ENCODE measurements around the gene PRUNE1. TPM values are rescaled to one million over a fixed set of nuclear protein-coding genes. Genes with fewer than 3 reads are reported as not detected.
A peak's percentile ranks its signal among the peaks of the same experiment; 100 is the strongest.

Gene PRUNE1
- total RNA-seq, 2 donors from 2014 or later = 18.1 to 20.1 TPM

GRCh38 chr1:150971583-150972416 lies 36.4 kb upstream of the PRUNE1 start:
- Mint-ChIP-seq H3K9me3 (no peaks in the 10 kb centered on the region), H3K27me3 (ENCODE audit: low read depth) (no peaks in the 10 kb centered on the region), H3K4me3 (peak overlapping the region; percentile 90 to 92), H3K36me3 (ENCODE audit: insufficient read depth in 2 of 2) (peaks cover 4 to 10% of the 10 kb centered on the region in 2 donors), H3K27ac (peak overlapping the region; percentile 90), H3K4me1 (ENCODE audit: low read depth) (peaks cover 46% of the 10 kb centered on the region)
- ATAC-seq (replicated peaks in 1 of 2) = no peak
- DNase-seq = peak in 1 of 2 donors; percentile 30

GRCh38 chr1:150972417-150972940 lies 35.8 kb upstream of the PRUNE1 start:
- peaks cover 53% of the 10 kb centered on the region for H3K4me1 Mint-ChIP-seq (ENCODE audit: low read depth)

GRCh38 chr1:150973258-150973835 lies 34.9 kb upstream of the PRUNE1 start:
- no peaks in the 10 kb centered on the region for H3K9me3 Mint-ChIP-seq
- DNase-seq = peak; percentile 34 to 39
- peak overlapping the region; percentile 90 to 92 for H3K4me3 Mint-ChIP-seq
- no peaks in the 10 kb centered on the region for H3K27me3 Mint-ChIP-seq (ENCODE audit: low read depth)
- peak overlapping the region; percentile 90 for H3K27ac Mint-ChIP-seq
- H3K4me1 Mint-ChIP-seq (ENCODE audit: low read depth) = peaks cover 62% of the 10 kb centered on the region
- no peak for ATAC-seq (replicated peaks in 1 of 2)
- H3K36me3 Mint-ChIP-seq (ENCODE audit: insufficient read depth in 2 of 2) = peaks cover 0 to 3% of the 10 kb centered on the region in 2 donors

More at GRCh38 chr1:150972417-150972940, 35.8 kb upstream of the PRUNE1 start:
- H3K4me3 Mint-ChIP-seq = peak overlapping the region; percentile 90 to 92
- no peaks in the 10 kb centered on the region for H3K9me3 Mint-ChIP-seq
- H3K36me3 Mint-ChIP-seq (ENCODE audit: insufficient read depth in 2 of 2) = peaks cover 4 to 10% of the 10 kb centered on the region in 2 donors
- H3K27me3 Mint-ChIP-seq (ENCODE audit: low read depth) = no peaks in the 10 kb centered on the region
- peak overlapping the region; percentile 90 for H3K27ac Mint-ChIP-seq
- ATAC-seq (replicated peaks in 1 of 2) (no peak), DNase-seq (no peak)

- ATAC-seq (replicated peaks in 1 of 2) = peak; percentile 44 to 49
- Mint-ChIP-seq H3K9me3 (no peaks in the 10 kb centered on the region), H3K27ac (peak overlapping the region; percentile 88), H3K27me3 (ENCODE audit: low read depth) (no peaks in the 10 kb centered on the region), H3K4me1 (ENCODE audit: low read depth) (peaks cover 68% of the 10 kb centered on the region), H3K36me3 (ENCODE audit: insufficient read depth in 2 of 2) (peaks cover 0 to 3% of the 10 kb centered on the region in 2 donors), H3K4me3 (peak overlapping the region; percentile 90 to 92)
- DNase-seq = peak; percentile 52 to 54
Observed at GRCh38 chr1:150973836-150974579, 34.2 kb upstream of the PRUNE1 start.

- H3K9me3 Mint-ChIP-seq = no peaks in the 10 kb centered on the region
- peaks cover 0 to 3% of the 10 kb centered on the region in 2 donors for H3K36me3 Mint-ChIP-seq (ENCODE audit: insufficient read depth in 2 of 2)
- peak within 1 kb of the TSS; percentile 88 for H3K27ac Mint-ChIP-seq
- no peaks in the 10 kb centered on the region for H3K27me3 Mint-ChIP-seq (ENCODE audit: low read depth)
- peaks cover 77% of the 10 kb centered on the region for H3K4me1 Mint-ChIP-seq (ENCODE audit: low read depth)
- H3K4me3 Mint-ChIP-seq = peak within 1 kb of the TSS; percentile 90 to 92
- DNase-seq (peak; percentile 82 to 85), ATAC-seq (replicated peaks in 1 of 2) (peak; percentile 63 to 66)
Observed at GRCh38 chr1:150974580-150975478, 33.4 kb upstream of the PRUNE1 start, which contains the start of gene CERS2. CERS2 (minus strand) TSS chr1:150974835; CDS start chr1:150969090, 5,745 bp downstream.

GRCh38 chr1:150976401-150976821 lies 31.8 kb upstream of the PRUNE1 start:
- peak overlapping the region; percentile 93 for H3K27ac Mint-ChIP-seq
- no peaks in the 10 kb centered on the region for H3K9me3 Mint-ChIP-seq
- peaks cover 0 to 3% of the 10 kb centered on the region in 2 donors for H3K36me3 Mint-ChIP-seq (ENCODE audit: insufficient read depth in 2 of 2)
- no peak for ATAC-seq (replicated peaks in 1 of 2)
- no peaks in the 10 kb centered on the region for H3K27me3 Mint-ChIP-seq (ENCODE audit: low read depth)
- DNase-seq = no peak
- peaks cover 69% of the 10 kb centered on the region for H3K4me1 Mint-ChIP-seq (ENCODE audit: low read depth)
- H3K4me3 Mint-ChIP-seq = peak overlapping the region; percentile 70 to 91

- DNase-seq (peak; percentile 87 to 88), ATAC-seq (replicated peaks in 1 of 2) (peak; percentile 65 to 71)
- peaks cover 0 to 3% of the 10 kb centered on the region in 2 donors for H3K36me3 Mint-ChIP-seq (ENCODE audit: insufficient read depth in 2 of 2)
- no peaks in the 10 kb centered on the region for H3K9me3 Mint-ChIP-seq
- peak overlapping the region; percentile 93 for H3K27ac Mint-ChIP-seq
- peaks cover 62% of the 10 kb centered on the region for H3K4me1 Mint-ChIP-seq (ENCODE audit: low read depth)
- peak overlapping the region; percentile 70 to 91 for H3K4me3 Mint-ChIP-seq
- H3K27me3 Mint-ChIP-seq (ENCODE audit: low read depth) = no peaks in the 10 kb centered on the region
Observed at GRCh38 chr1:150976879-150977694, 31.2 kb upstream of the PRUNE1 start.

- Mint-ChIP-seq H3K36me3 (ENCODE audit: insufficient read depth in 2 of 2) (no peaks in the 10 kb centered on the region), H3K27me3 (ENCODE audit: low read depth) (no peaks in the 10 kb centered on the region), H3K4me3 (peak overlapping the region; percentile 64 to 67), H3K27ac (peak overlapping the region; percentile 23), H3K9me3 (no peaks in the 10 kb centered on the region), H3K4me1 (ENCODE audit: low read depth) (peaks cover 48% of the 10 kb centered on the region)
- DNase-seq = peak; percentile 87 to 90
- peak; percentile 52 to 61 for ATAC-seq (replicated peaks in 1 of 2)
Observed at GRCh38 chr1:150979092-150980056, 28.9 kb upstream of the PRUNE1 start.

GRCh38 chr1:150981177-150981804 lies 27.0 kb upstream of the PRUNE1 start:
- Mint-ChIP-seq H3K27me3 (ENCODE audit: low read depth) (no peaks in the 10 kb centered on the region), H3K9me3 (no peaks in the 10 kb centered on the region), H3K36me3 (ENCODE audit: insufficient read depth in 2 of 2) (no peaks in the 10 kb centered on the region), H3K4me3 (no peak overlapping the region), H3K4me1 (ENCODE audit: low read depth) (peaks cover 37% of the 10 kb centered on the region), H3K27ac (no peak overlapping the region)
- no peak for DNase-seq
- no peak for ATAC-seq (replicated peaks in 1 of 2)

Measured in activated T-cell treated with anti-CD3 and anti-CD28 coated beads, Interleukin-2, amount 50 U/mL, for 72 hours (primary cell).